GM12872 (cell line): Measurements from ENCODE around the gene SRRM2.

Experiments
- TF ChIP-seq, protein P1 (sequence below): IDR thresholded peaks from 3 replicates; pipeline ENCODE4 v1.5.1; 2011; ENCODE audit warnings: low read depth, mild to moderate bottlenecking, low read length, moderate library complexity; ENCODE audit not compliant: insufficient read depth

The SRRM2 gene

DNA sequence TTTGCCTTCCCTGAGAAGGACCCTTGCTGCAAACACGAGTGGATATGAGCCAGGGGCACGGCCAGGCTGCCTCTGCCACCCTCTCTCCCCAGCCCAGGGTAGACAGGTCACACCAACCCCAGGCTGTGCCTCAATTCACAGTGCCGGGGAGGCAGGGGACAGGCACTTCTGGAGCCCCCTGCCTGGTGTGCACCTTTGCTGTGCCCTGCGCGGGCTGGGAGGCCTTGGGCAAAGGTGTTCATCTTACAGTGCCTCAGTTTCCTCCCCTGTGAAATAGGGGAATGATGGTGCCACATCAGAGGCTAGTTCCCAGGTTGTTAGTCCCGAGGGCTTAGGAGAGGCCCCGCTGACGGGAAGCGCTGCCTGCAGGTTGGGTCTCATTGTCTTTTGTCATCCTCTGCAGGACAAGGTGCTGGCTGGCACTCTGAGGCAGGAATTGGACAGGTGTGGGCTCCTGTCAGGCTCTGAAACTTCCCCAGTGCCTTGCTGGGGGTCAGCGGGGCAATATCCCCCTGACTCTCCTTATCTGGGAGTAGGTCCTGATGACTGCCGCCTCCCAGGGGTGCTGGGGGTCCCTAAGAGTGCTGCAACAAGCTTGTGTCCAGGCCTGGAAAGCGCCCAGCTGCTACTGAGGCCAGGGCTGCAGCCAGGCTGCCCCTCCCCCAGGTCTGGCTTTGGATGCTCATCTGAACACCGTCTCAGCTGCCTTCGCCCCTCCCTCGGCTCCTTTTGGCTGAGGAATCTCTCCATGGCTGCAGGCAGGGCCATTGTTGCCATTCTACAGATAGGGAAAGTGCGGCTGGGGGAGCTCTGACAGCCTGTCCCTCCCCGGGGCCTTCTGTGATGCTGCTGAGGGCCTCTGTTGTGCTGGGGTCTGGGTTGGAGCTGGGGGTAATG lies 67.7 kb downstream of the SRRM2 start:
- TF ChIP-seq, protein P1, sequence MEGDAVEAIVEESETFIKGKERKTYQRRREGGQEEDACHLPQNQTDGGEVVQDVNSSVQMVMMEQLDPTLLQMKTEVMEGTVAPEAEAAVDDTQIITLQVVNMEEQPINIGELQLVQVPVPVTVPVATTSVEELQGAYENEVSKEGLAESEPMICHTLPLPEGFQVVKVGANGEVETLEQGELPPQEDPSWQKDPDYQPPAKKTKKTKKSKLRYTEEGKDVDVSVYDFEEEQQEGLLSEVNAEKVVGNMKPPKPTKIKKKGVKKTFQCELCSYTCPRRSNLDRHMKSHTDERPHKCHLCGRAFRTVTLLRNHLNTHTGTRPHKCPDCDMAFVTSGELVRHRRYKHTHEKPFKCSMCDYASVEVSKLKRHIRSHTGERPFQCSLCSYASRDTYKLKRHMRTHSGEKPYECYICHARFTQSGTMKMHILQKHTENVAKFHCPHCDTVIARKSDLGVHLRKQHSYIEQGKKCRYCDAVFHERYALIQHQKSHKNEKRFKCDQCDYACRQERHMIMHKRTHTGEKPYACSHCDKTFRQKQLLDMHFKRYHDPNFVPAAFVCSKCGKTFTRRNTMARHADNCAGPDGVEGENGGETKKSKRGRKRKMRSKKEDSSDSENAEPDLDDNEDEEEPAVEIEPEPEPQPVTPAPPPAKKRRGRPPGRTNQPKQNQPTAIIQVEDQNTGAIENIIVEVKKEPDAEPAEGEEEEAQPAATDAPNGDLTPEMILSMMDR = no peak
